DOHH2 (cell line): ENCODE data around the gene INSC.

Source experiments
- H3F3A ChIP-seq: fragments of 200-600 bp; sonication (generic), shearing (Covaris generic); 2 replicates; pipeline ENCODE4 v1.6.0; 2016; ENCODE audit warnings: antibody characterized with exemption, mild to moderate bottlenecking; ENCODE audit not compliant: control insufficient read depth, insufficient read depth
- H3K27ac ChIP-seq: fragments of 200-600 bp; sonication (generic); 2 replicates; pipeline ENCODE4 v1.5.1; 2014; ENCODE audit warnings: low read depth, mild to moderate bottlenecking, low read length, moderate library complexity
- H3K27me3 ChIP-seq: fragments of 200-600 bp; sonication (generic); 2 replicates; pipeline ENCODE4 v1.6.1; 2014; ENCODE audit warnings: mild to moderate bottlenecking, low read length, mixed read lengths; ENCODE audit not compliant: control insufficient read depth
- H3K36me3 ChIP-seq: fragments of 200-600 bp; sonication (generic); 2 replicates; pipeline ENCODE4 v1.6.1; 2014; ENCODE audit warnings: mild to moderate bottlenecking, low read length, moderate library complexity, mixed read lengths; ENCODE audit not compliant: control insufficient read depth
- H3K4me1 ChIP-seq: fragments of 200-600 bp; sonication (generic); 2 replicates; pipeline ENCODE4 v1.6.1; 2014; ENCODE audit warnings: mild to moderate bottlenecking, low read length, mixed read lengths; ENCODE audit not compliant: control insufficient read depth
- H3K4me2 ChIP-seq: fragments of 200-600 bp; sonication (generic); 2 replicates; pipeline ENCODE4 v1.6.0; 2014; ENCODE audit warnings: mild to moderate bottlenecking, low read length, moderate library complexity
- H3K4me3 ChIP-seq: fragments of 200-600 bp; sonication (generic); 2 replicates; pipeline ENCODE4 v1.5.1; 2014; ENCODE audit warnings: mild to moderate bottlenecking, low read length, mixed read lengths
- H3K79me2 ChIP-seq: fragments of 200-600 bp; sonication (generic); 2 replicates; pipeline ENCODE4 v1.6.1; 2014; ENCODE audit warnings: mild to moderate bottlenecking, low read length, mixed read lengths; ENCODE audit not compliant: control insufficient read depth
- H3K9me2 ChIP-seq: fragments of 200-600 bp; sonication (generic); replicated peaks from 2 replicates; pipeline ENCODE4 v1.6.1; 2014; ENCODE audit warnings: mild to moderate bottlenecking, low read length, mixed read lengths; ENCODE audit not compliant: control insufficient read depth
- H3K9me3 ChIP-seq: fragments of 200-600 bp; sonication (generic); 2 replicates; pipeline ENCODE4 v1.6.1; 2014; ENCODE audit warnings: antibody characterized with exemption, low read length, mixed read lengths; ENCODE audit not compliant: control insufficient read depth, insufficient read depth
- H4K20me1 ChIP-seq: fragments of 200-600 bp; sonication (generic); 2 replicates; pipeline ENCODE4 v1.6.0; 2014; ENCODE audit warnings: low read depth, mild to moderate bottlenecking, antibody characterized with exemption, low read length, moderate library complexity; ENCODE audit not compliant: control insufficient read depth, insufficient read depth
- EZH2phosphoT487 ChIP-seq: fragments of 200-600 bp; sonication (generic); IDR thresholded peaks from 2 replicates; pipeline ENCODE4 v1.6.1; 2017; ENCODE audit warnings: borderline replicate concordance, mild to moderate bottlenecking, antibody characterized with exemption, low read length, moderate library complexity, mixed read lengths
- TF ChIP-seq, protein P1 (sequence below): fragments of 200-600 bp; sonication (generic); IDR thresholded peaks from one replicate; pipeline ENCODE4 v1.5.1; 2014; ENCODE audit warnings: antibody characterized with exemption, mild to moderate bottlenecking, low read depth, low read length; ENCODE audit not compliant: poor library complexity, severe bottlenecking

The INSC gene

DNA sequence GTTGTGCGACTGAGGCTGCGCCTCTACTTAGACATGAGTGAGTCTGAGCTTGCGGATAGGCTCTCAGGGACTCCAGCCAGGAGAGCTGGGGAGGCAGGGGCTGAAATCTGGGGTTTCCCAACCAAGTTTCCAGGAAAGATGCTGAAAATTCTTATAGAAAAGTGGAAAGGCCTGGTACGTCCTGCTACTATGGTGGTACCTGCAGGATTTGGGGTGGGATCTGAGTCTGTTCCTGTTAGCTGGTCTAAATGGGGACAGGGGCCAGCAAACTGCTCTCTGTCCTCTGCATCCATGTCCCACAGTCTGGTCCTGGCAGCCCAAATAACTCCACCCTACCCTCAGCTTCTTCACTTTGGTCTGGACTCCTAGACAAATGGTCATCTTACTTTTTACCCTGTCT lies 86.9 kb downstream of the INSC start:
- no peak overlapping the region for H3K27ac ChIP-seq
- no peak overlapping the region for H3K4me3 ChIP-seq
- H3K27me3 ChIP-seq: no peaks in the 10 kb centered on the region
- H3K9me3 ChIP-seq: no peaks in the 10 kb centered on the region
- H3K4me2 ChIP-seq: no peak overlapping the region
- H4K20me1 ChIP-seq: no peaks in the 10 kb centered on the region
- no peaks in the 10 kb centered on the region for H3K9me2 ChIP-seq
- H3F3A ChIP-seq: no peaks in the 10 kb centered on the region
- H3K4me1 ChIP-seq: no peaks in the 10 kb centered on the region
- H3K36me3 ChIP-seq: no peaks in the 10 kb centered on the region
- H3K79me2 ChIP-seq: no peaks in the 10 kb centered on the region
- TF ChIP-seq, protein P1, sequence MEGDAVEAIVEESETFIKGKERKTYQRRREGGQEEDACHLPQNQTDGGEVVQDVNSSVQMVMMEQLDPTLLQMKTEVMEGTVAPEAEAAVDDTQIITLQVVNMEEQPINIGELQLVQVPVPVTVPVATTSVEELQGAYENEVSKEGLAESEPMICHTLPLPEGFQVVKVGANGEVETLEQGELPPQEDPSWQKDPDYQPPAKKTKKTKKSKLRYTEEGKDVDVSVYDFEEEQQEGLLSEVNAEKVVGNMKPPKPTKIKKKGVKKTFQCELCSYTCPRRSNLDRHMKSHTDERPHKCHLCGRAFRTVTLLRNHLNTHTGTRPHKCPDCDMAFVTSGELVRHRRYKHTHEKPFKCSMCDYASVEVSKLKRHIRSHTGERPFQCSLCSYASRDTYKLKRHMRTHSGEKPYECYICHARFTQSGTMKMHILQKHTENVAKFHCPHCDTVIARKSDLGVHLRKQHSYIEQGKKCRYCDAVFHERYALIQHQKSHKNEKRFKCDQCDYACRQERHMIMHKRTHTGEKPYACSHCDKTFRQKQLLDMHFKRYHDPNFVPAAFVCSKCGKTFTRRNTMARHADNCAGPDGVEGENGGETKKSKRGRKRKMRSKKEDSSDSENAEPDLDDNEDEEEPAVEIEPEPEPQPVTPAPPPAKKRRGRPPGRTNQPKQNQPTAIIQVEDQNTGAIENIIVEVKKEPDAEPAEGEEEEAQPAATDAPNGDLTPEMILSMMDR: no peak
- no peak for TF ChIP-seq EZH2phosphoT487

DNA sequence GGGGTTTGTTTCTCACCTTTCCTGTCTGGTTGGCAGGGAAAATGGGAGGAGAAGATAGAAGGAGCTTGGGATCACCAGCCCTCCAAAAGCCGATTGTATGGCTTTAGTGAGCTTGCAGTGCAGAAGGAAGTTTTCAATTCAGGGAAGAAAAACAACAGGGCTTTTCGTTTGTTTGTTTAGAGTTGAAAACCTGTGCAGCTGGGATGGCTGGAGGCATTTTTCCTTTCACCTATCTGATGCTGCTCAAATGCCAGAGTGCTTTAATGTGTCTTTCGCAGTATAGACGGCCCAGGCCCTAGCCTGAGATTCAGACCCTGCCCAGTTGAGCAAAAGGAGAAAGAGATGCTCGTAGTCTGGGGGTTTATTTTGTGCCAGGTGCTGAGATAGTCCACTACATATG lies 87.9 kb downstream of the INSC start:
- Histone ChIP-seq H3K4me1 (no peaks in the 10 kb centered on the region), H3K79me2 (no peaks in the 10 kb centered on the region), H3F3A (no peaks in the 10 kb centered on the region), H3K27ac (no peak overlapping the region), H3K27me3 (no peaks in the 10 kb centered on the region), H3K9me3 (no peaks in the 10 kb centered on the region), H3K36me3 (no peaks in the 10 kb centered on the region), H3K4me2 (no peak overlapping the region), H3K4me3 (no peak overlapping the region), H4K20me1 (no peaks in the 10 kb centered on the region), H3K9me2 (no peaks in the 10 kb centered on the region)
- TF ChIP-seq, protein P1: no peak
- no peak for TF ChIP-seq EZH2phosphoT487

DNA sequence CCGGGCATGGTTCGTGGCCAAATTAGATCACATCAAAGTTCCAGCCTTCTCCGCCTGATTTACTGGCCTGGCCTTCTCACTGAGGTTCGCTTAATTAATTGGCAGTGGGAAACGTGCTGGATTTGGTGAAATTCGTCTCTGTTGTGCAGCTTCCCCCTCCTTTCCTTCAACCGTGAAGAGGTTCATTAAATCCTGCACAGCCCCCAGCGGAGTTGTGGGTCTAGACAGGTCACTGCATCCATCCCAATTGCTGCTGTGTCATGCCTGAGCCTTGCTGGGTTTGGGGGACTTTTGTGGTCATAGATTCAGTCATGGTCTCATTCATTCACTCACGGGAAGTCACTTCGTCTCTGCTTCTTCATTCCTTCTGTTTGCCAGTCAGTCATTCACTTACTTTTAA lies 90.0 kb downstream of the INSC start:
- H3K4me3 ChIP-seq: no peak overlapping the region
- no peaks in the 10 kb centered on the region for H3K36me3 ChIP-seq
- no peaks in the 10 kb centered on the region for H3K4me1 ChIP-seq
- TF ChIP-seq, protein P1: no peak
- TF ChIP-seq EZH2phosphoT487: no peak
- no peaks in the 10 kb centered on the region for H3K79me2 ChIP-seq
- no peaks in the 10 kb centered on the region for H3F3A ChIP-seq
- no peak overlapping the region for H3K4me2 ChIP-seq
- no peaks in the 10 kb centered on the region for H3K9me2 ChIP-seq
- H4K20me1 ChIP-seq: no peaks in the 10 kb centered on the region
- no peaks in the 10 kb centered on the region for H3K9me3 ChIP-seq
- no peak overlapping the region for H3K27ac ChIP-seq
- H3K27me3 ChIP-seq: no peaks in the 10 kb centered on the region

DNA sequence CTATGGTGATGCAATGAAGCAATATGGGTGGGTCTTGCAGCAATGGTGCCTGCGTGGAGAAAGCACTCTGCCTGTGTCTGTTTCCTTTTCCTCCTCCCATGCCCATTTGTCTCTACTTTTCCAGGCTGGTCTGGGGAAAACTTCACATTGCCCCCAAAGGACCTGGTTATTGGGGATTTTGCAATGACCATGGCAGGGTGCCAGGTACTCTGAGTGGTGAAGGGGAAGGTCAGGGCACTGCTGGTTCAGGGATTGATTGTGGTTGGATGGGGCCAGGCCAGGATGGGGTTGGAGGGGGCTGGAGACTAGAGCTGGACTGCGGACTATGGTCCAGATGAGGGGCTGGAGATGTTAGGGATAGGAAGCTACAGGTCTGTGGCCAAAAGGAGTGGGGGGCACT lies 92.1 kb downstream of the INSC start:
- no peaks in the 10 kb centered on the region for H3K27me3 ChIP-seq
- H3K36me3 ChIP-seq: no peaks in the 10 kb centered on the region
- no peaks in the 10 kb centered on the region for H3K9me2 ChIP-seq
- no peaks in the 10 kb centered on the region for H4K20me1 ChIP-seq
- no peak overlapping the region for H3K4me3 ChIP-seq
- no peak for TF ChIP-seq EZH2phosphoT487
- TF ChIP-seq, protein P1: no peak
- H3K9me3 ChIP-seq: no peaks in the 10 kb centered on the region
- no peaks in the 10 kb centered on the region for H3F3A ChIP-seq
- no peaks in the 10 kb centered on the region for H3K79me2 ChIP-seq
- H3K4me2 ChIP-seq: no peak overlapping the region
- H3K27ac ChIP-seq: no peak overlapping the region
- H3K4me1 ChIP-seq: no peaks in the 10 kb centered on the region
